HL-60 (cell line): ENCODE results near the gene MTX3.

ENCODE experiments used
- POLR2AphosphoS5 ChIP-seq: IDR thresholded peaks from 2 replicates; pipeline ENCODE4 v1.6.1; 2012; ENCODE audit warnings: low read depth
- TF ChIP-seq, protein P1 (sequence below): IDR thresholded peaks from one replicate; pipeline ENCODE4 v1.5.1; 2011; ENCODE audit warnings: low read length, control low read depth, inconsistent platforms; ENCODE audit not compliant: insufficient read depth

DNA sequence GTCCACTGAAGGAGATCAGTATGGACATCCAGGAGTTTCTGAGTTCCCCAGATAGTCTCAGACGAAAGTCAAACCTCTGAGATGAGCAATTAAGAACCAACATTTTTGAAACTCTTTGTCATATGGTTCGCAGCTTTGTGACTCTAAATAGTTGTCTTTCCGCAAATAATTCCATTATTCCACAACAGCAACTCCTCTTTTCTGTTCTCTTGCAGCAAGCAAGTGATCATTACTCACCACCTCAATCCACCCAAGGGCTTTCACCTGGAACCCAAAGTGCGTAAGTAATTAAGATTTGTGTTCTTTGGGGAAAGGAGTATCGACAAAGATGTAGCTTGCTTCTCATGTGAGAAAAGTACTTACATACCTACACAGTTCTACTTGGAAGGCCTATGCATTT is 15.6 kb downstream of the MTX3 start:
- TF ChIP-seq, protein P1, sequence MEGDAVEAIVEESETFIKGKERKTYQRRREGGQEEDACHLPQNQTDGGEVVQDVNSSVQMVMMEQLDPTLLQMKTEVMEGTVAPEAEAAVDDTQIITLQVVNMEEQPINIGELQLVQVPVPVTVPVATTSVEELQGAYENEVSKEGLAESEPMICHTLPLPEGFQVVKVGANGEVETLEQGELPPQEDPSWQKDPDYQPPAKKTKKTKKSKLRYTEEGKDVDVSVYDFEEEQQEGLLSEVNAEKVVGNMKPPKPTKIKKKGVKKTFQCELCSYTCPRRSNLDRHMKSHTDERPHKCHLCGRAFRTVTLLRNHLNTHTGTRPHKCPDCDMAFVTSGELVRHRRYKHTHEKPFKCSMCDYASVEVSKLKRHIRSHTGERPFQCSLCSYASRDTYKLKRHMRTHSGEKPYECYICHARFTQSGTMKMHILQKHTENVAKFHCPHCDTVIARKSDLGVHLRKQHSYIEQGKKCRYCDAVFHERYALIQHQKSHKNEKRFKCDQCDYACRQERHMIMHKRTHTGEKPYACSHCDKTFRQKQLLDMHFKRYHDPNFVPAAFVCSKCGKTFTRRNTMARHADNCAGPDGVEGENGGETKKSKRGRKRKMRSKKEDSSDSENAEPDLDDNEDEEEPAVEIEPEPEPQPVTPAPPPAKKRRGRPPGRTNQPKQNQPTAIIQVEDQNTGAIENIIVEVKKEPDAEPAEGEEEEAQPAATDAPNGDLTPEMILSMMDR, result no peak
- no peak for TF ChIP-seq POLR2AphosphoS5
